SKM-1 treated with dmso at 0.1 percent for 144 hours (cell line): ENCODE measurements around the gene KCNK3.
"Not testable (repeated sequence)": the region's sequence is repeated elsewhere in the genome, so short reads cannot be mapped to it uniquely, and the experiment has no call there.

Experiments
- DNase-seq: peaks from one replicate; lab custom pipeline; 2025; ENCODE audit not compliant: unreplicated experiment; lab: John Stamatoyannopoulos, UW

Gene KCNK3

GRCh38 chr2:26754972-26755670 lies 62.6 kb downstream of the KCNK3 start:
- DNase-seq: no peak

GRCh38 chr2:26756337-26756736 lies 63.8 kb downstream of the KCNK3 start:
- DNase-seq: no peak

GRCh38 chr2:26757873-26758789 lies 65.6 kb downstream of the KCNK3 start:
- DNase-seq: no peak

GRCh38 chr2:26758790-26759321 lies 66.3 kb downstream of the KCNK3 start:
- DNase-seq: no peak

- DNase-seq: no peak
Observed at GRCh38 chr2:26759845-26760244, 67.3 kb downstream of the KCNK3 start.

GRCh38 chr2:26760991-26761390 lies 68.5 kb downstream of the KCNK3 start:
- not testable (repeated sequence) for DNase-seq

GRCh38 chr2:26763019-26763418 lies 70.5 kb downstream of the KCNK3 start:
- DNase-seq: no peak

- peak; percentile 32 for DNase-seq
Observed at GRCh38 chr2:26764078-26764887, 71.8 kb downstream of the KCNK3 start, which contains the start of gene SLC35F6. SLC35F6 (plus strand) TSS chr2:26764284; CDS start chr2:26764350, 66 bp downstream.

GRCh38 chr2:26764906-26765305 lies 72.4 kb downstream of the KCNK3 start:
- DNase-seq: no peak

GRCh38 chr2:26765475-26766200 lies 73.1 kb downstream of the KCNK3 start:
- DNase-seq: no peak

GRCh38 chr2:26767129-26767528 lies 74.6 kb downstream of the KCNK3 start:
- DNase-seq: no peak

GRCh38 chr2:26767894-26768487 lies 75.5 kb downstream of the KCNK3 start:
- DNase-seq: no peak

- no peak for DNase-seq
Observed at GRCh38 chr2:26768759-26769088, 76.2 kb downstream of the KCNK3 start.

GRCh38 chr2:26769089-26769761 lies 76.7 kb downstream of the KCNK3 start:
- peak; percentile 97 for DNase-seq

- no peak for DNase-seq
Observed at GRCh38 chr2:26770986-26771586, 78.6 kb downstream of the KCNK3 start.

- no peak for DNase-seq
Observed at GRCh38 chr2:26772064-26773001, 79.8 kb downstream of the KCNK3 start.

- DNase-seq: no peak
Observed at GRCh38 chr2:26776195-26776800, 83.8 kb downstream of the KCNK3 start.

- no peak for DNase-seq
Observed at GRCh38 chr2:26778098-26778497, 85.6 kb downstream of the KCNK3 start.
